OCI-LY1 (cell line): ENCODE data around the gene RALY.

ENCODE experiments used
- EZH2 ChIP-seq: fragments of 200-600 bp; sonication (generic), shearing (Covaris generic); IDR thresholded peaks from 2 replicates; pipeline ENCODE4 v1.8.0; 2017; ENCODE audit warnings: borderline replicate concordance, mixed run types, mild to moderate bottlenecking, antibody characterized with exemption, low read length, moderate library complexity, mixed read lengths
- TF ChIP-seq, protein P1 (sequence below): fragments of 200-600 bp; sonication (generic), shearing (Covaris generic); IDR thresholded peaks from 2 replicates; pipeline ENCODE4 v1.5.1; 2017; ENCODE audit warnings: mild to moderate bottlenecking, antibody characterized with exemption, low read length, moderate library complexity, mixed read lengths

DNA sequence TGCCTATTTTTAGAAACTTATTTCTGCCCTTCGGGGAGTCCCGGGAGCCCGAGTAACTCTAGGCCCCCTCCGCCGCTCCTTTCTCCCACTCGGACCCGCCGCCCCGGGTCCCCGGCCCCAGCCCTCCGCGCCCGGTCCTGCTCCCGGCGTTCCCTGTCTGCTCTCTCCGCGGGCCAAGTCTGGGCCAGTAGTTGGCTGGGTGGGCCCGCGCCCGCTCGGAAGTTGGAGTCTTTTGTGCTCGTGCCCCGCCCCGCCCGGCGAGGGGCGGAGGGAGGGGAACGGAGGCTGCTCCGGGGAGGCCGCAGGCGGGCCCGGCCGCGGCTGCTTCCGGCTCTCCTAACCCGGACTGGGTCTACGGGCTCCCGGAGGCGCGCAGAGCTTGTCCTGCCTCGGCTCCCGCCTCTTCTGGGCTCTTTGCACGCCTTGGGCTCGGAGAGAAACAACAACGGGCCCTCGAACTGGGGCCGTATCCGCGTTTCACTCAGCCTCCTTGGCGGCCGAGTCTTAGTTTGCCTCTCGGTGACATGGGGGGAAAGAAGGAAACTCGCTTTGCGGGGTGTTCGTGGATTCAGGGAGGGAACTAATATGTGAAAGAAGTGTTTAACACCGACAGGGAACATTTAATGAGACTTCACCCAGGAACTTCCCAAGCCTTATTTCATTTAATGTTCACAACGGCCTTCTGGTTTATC, 657 bp downstream of the RALY start:
- no peak for TF ChIP-seq EZH2
- TF ChIP-seq, protein P1, sequence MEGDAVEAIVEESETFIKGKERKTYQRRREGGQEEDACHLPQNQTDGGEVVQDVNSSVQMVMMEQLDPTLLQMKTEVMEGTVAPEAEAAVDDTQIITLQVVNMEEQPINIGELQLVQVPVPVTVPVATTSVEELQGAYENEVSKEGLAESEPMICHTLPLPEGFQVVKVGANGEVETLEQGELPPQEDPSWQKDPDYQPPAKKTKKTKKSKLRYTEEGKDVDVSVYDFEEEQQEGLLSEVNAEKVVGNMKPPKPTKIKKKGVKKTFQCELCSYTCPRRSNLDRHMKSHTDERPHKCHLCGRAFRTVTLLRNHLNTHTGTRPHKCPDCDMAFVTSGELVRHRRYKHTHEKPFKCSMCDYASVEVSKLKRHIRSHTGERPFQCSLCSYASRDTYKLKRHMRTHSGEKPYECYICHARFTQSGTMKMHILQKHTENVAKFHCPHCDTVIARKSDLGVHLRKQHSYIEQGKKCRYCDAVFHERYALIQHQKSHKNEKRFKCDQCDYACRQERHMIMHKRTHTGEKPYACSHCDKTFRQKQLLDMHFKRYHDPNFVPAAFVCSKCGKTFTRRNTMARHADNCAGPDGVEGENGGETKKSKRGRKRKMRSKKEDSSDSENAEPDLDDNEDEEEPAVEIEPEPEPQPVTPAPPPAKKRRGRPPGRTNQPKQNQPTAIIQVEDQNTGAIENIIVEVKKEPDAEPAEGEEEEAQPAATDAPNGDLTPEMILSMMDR: no peak
